AG09309 (cell line): Measurements from ENCODE around the gene DGCR2.

ENCODE experiments used
- DNase-seq: peaks from one replicate; pipeline ENCODE4 v3.0.0-alpha.2; 2010; ENCODE audit warnings: low read depth
- H3K4me3 ChIP-seq: 2 replicates; pipeline ENCODE4 v1.5.1; 2011; ENCODE audit warnings: mild to moderate bottlenecking, low read depth, low read length, moderate library complexity; ENCODE audit not compliant: control insufficient read depth
- TF ChIP-seq, protein P1 (sequence below): IDR thresholded peaks from 2 replicates; pipeline ENCODE4 v1.5.1; 2011; ENCODE audit warnings: mild to moderate bottlenecking, low read depth, low read length, inconsistent platforms; ENCODE audit not compliant: insufficient read depth, control insufficient read depth; ENCODE audit errors: missing control alignments

The DGCR2 gene

DNA sequence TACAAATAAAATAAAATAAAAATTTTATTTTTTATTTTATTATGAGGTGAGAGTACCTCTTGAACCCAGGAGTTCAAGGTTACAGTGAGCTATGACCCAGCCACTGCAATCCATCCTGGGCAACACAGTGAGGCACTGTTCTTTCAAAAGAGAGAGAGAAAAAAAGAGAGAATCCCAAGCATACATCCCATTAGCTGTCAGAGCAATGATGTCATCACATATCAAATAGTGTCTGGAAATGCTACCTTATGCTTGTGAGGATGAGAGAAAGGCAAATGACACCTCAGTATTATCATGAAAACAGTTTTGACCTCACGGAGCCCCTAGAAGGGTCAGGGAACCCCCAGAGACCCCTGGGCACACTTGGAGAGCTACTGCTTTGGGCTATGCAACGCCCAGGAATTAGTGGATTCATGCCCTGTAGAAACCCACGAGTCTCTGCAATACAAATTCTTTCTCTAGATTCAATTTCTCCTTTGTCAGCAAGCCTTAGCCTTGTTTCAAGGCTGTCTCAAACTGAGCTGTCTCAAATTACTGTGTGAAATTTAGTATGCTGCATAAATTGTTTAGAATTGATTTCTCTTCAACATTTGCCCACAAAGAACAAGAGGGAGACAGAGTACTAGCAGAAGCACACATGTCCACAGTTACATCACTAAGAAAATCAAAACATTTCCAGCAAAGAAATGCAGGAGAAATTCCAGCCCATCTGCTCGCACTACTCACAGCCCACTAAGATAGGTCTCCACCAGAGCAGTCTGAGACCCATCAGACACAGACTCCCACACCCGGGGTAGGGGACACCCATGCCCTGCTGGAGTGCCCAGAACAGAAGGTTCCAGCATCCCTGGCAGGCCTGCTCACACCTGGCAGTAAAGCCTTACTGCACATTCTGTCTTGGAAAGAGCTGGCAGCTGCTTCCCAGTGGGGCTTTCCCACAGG lies 18.1 kb downstream of the DGCR2 start:
- no peak for DNase-seq
- TF ChIP-seq, protein P1, sequence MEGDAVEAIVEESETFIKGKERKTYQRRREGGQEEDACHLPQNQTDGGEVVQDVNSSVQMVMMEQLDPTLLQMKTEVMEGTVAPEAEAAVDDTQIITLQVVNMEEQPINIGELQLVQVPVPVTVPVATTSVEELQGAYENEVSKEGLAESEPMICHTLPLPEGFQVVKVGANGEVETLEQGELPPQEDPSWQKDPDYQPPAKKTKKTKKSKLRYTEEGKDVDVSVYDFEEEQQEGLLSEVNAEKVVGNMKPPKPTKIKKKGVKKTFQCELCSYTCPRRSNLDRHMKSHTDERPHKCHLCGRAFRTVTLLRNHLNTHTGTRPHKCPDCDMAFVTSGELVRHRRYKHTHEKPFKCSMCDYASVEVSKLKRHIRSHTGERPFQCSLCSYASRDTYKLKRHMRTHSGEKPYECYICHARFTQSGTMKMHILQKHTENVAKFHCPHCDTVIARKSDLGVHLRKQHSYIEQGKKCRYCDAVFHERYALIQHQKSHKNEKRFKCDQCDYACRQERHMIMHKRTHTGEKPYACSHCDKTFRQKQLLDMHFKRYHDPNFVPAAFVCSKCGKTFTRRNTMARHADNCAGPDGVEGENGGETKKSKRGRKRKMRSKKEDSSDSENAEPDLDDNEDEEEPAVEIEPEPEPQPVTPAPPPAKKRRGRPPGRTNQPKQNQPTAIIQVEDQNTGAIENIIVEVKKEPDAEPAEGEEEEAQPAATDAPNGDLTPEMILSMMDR: no peak
- H3K4me3 ChIP-seq: no peak overlapping the region

DNA sequence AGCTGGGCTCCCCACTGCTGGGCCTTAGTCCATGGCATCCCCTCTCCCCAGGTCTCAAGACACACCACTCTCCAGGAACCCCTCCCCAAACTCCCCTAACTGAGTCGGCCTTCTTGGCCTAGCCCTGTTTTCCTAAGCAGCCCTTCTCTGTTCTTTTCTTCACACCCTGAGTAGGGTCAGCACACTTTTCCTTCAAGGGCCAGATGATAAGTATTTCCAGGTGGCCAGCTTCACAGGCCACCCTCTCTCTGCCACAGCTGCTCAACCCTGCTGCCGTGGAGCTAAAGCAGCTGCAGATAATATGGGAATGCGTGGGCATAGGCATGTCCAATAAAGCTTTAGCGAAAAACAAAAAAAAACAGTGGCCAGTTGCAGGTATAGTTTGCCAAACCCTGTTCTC lies 24.1 kb downstream of the DGCR2 start:
- TF ChIP-seq, protein P1: no peak
- no peak overlapping the region for H3K4me3 ChIP-seq
- no peak for DNase-seq

DNA sequence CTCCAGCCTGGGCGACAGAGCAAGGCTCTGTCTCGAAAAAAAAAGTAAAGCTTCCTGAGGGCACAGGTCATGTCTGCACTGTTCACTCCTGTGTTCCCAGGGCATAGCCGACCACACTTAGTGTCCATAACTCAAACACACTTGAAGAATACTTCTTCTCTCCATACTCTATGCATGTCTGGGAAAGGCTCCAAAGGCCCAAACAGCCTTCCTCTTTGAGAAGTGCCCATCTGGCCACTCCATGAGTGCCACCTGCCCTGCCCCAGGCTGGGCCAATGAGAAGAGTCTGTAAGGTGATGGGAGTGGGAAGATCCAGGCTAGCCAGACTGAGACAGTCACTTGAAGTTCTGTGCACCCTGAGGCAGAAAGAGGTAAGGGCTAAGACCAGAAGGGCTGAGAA lies 24.7 kb downstream of the DGCR2 start:
- no peak for DNase-seq
- TF ChIP-seq, protein P1: no peak
- no peak overlapping the region for H3K4me3 ChIP-seq

DNA sequence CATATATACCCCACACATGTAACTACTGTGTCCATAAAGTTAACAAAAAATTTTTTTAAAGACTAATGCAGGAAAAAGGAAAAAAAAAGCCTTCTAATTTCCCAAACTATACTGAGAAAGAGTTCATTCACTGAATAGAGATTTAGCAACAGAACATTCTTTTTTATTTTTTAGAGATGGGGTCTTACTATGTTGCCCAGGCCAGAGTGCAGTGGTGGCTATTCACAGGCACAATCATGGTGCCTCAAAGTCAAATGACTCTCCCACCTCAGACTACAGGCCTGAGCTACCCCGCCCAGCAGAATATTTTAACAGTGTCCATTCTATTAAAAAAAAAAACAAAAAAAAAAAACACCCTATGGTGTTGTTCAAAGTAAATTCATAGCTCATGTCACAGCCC lies 25.7 kb downstream of the DGCR2 start:
- TF ChIP-seq, protein P1: no peak

DNA sequence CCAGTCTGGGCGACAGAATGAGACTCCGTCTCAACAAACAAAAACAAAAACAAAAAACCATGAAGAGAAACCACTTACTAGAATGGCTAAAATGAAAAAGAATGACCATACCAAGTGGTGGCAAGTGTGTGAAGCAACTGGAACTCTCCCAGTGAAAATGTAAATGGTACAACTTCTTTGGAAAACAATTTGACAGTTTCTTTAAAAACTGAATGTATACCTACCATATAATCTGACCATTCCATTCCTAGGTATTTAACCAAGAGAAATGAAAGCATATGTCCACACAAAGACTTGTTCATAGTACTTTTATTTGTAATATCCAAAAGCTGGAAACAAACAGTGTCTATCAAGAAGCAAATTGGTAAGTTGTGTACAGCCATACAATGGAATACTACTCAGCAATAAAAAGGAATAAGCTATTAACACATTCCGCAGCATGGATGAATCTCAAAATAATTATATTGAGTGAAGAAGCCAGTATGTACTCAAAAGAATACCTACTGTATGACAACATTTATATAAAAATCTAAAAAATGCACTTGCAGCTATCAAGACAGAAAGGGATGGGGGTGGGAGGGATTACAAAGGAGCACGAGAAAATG lies 27.7 kb downstream of the DGCR2 start:
- TF ChIP-seq, protein P1: no peak

More for the DNA sequence above, 25.7 kb downstream of the DGCR2 start:
- DNase-seq: no peak
- H3K4me3 ChIP-seq: no peak overlapping the region

DNA sequence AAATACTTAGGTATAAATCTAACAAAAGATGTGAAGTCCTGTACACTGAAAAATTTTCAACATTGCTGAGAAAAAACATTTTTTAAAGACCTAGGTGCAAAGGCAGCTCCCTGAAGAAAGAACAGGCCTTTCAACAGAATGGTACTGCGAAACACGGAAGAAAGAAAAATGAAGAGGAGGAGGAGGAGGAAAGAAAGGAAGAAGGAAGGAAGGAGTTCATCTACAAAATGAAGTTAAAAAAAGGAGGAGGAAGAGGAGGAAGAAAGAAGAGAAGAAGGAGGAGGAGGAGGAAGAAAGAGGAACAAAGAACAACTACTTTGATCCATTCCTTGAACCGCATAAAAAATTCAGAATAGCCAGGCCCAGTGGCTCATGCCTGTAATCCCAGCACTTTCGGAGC lies 29.5 kb downstream of the DGCR2 start:
- TF ChIP-seq, protein P1: no peak
- H3K4me3 ChIP-seq: no peak overlapping the region
- no peak for DNase-seq

More for the DNA sequence above, 27.7 kb downstream of the DGCR2 start:
- H3K4me3 ChIP-seq: no peak overlapping the region
- DNase-seq: no peak
